Common myeloid progenitor, CD34-positive (primary cell): ENCODE results near the gene SHROOM2.

Experiments
- CTCF ChIA-PET: fragments of 350-600 bp; sonication (Branson Sonifier 250); formaldehyde crosslinking; loops from one replicate; lab custom pipeline; 2021; ENCODE audit warnings: antibody characterized with exemption; lab: Charles Lee
- POLR2A ChIA-PET: fragments of 350-600 bp; sonication (Branson Sonifier 250); formaldehyde crosslinking; loops from one replicate; lab custom pipeline; 2021; ENCODE audit warnings: antibody characterized with exemption; lab: Charles Lee
- DNase-seq, 3 donors: peaks; one replicate each; pipeline versions ENCODE4 v3.0.0 to v3.0.0-alpha.2; 2013
- H3K27ac ChIP-seq, 2 experiments: 1 replicate in 1 of 2; 2 replicates in 1 of 2; pipeline ENCODE4 v1.7.0; 2013; ENCODE audit warnings: inconsistent platforms in 2 of 2, low read length in 2 of 2, mild to moderate bottlenecking in 2 of 2, low read depth in 1 of 2, moderate library complexity in 1 of 2; ENCODE audit not compliant: severe bottlenecking in 2 of 2, insufficient read depth in 1 of 2, poor library complexity in 1 of 2
- H3K27me3 ChIP-seq, 5 experiments: replicated peaks in 2 of 5; 1 replicate in 3 of 5; 2 replicates in 2 of 5; pipeline versions ENCODE4 v1.6.1 to v1.7.0; 2013; ENCODE audit warnings: low read length in 4 of 5, mild to moderate bottlenecking in 2 of 5, moderate library complexity in 2 of 5, inconsistent platforms in 1 of 5; ENCODE audit not compliant: insufficient read depth in 5 of 5, control insufficient read depth in 4 of 5
- H3K36me3 ChIP-seq, 4 experiments: 1 replicate in 2 of 4; 2 replicates in 2 of 4; pipeline versions ENCODE4 v1.6.1 to v1.7.0; 2013; ENCODE audit warnings: low read length in 3 of 4, control low read depth in 1 of 4, mild to moderate bottlenecking in 1 of 4; ENCODE audit not compliant: control insufficient read depth in 4 of 4, insufficient read depth in 4 of 4
- H3K4me1 ChIP-seq, 4 experiments: 1 replicate in 3 of 4; 2 replicates in 1 of 4; pipeline versions ENCODE4 v1.6.1 to v1.7.1; 2013; ENCODE audit warnings: low read length in 3 of 4, mild to moderate bottlenecking in 3 of 4, control low read depth in 1 of 4, inconsistent platforms in 1 of 4, moderate library complexity in 1 of 4; ENCODE audit not compliant: control insufficient read depth in 4 of 4, insufficient read depth in 4 of 4; ENCODE audit errors: control extremely low read depth in 1 of 4
- H3K4me3 ChIP-seq, 7 experiments: 1 replicate in 4 of 7; 2 replicates in 3 of 7; pipeline versions ENCODE4 v1.5.1 to v1.7.0; 2013; ENCODE audit warnings: mild to moderate bottlenecking in 7 of 7, low read length in 6 of 7, moderate library complexity in 6 of 7, inconsistent platforms in 2 of 7, low read depth in 2 of 7, control low read depth in 1 of 7; ENCODE audit not compliant: insufficient read depth in 4 of 7, control insufficient read depth in 1 of 7; ENCODE audit errors: extremely low read depth in 1 of 7
- H3K9me3 ChIP-seq, 5 experiments: 1 replicate in 4 of 5; 2 replicates in 1 of 5; pipeline versions ENCODE4 v1.6.1 to v1.7.1; 2013; ENCODE audit warnings: low read length in 4 of 5, mild to moderate bottlenecking in 2 of 5, inconsistent platforms in 1 of 5, low read depth in 1 of 5, moderate library complexity in 1 of 5; ENCODE audit not compliant: control insufficient read depth in 4 of 5, insufficient read depth in 2 of 5; ENCODE audit errors: control extremely low read depth in 1 of 5
- WGBS: methylation state at CpG from one replicate; pipeline ENCODE4 v1.1.5; 2013; ENCODE audit not compliant: insufficient coverage; 5-methylcytosine and 5-hydroxymethylcytosine counted together

The SHROOM2 gene

GRCh38 chrX:9845578-9845952 is 59.3 kb downstream of the SHROOM2 start:
- no peak for DNase-seq
- Histone ChIP-seq H3K27ac (no peak overlapping the region), H3K9me3 (no peaks in the 10 kb centered on the region), H3K27me3 (peaks cover 0 to 8% (median 0%) of the 10 kb centered on the region in 5 experiments), H3K4me1 (no peaks in the 10 kb centered on the region), H3K4me3 (no peak overlapping the region), H3K36me3 (no peaks in the 10 kb centered on the region)
- 86% methylated on average over 3 of the region's 6 CpGs for WGBS
- CTCF ChIA-PET: no interaction called here
- POLR2A ChIA-PET: no interaction called here

GRCh38 chrX:9846631-9847030 is 60.4 kb downstream of the SHROOM2 start:
- no peak overlapping the region for H3K27ac ChIP-seq
- H3K4me1 ChIP-seq: no peaks in the 10 kb centered on the region
- no peak overlapping the region for H3K4me3 ChIP-seq
- DNase-seq: no peak
- H3K9me3 ChIP-seq: no peaks in the 10 kb centered on the region
- ChIA-PET CTCF (no interaction called here), POLR2A (no interaction called here)
- H3K27me3 ChIP-seq: peaks cover 0 to 8% (median 0%) of the 10 kb centered on the region in 5 experiments
- WGBS: 83% methylated on average over 8 of the region's 8 CpGs
- no peaks in the 10 kb centered on the region for H3K36me3 ChIP-seq

GRCh38 chrX:9847071-9847470 is 60.8 kb downstream of the SHROOM2 start:
- no peak for DNase-seq
- H3K9me3 ChIP-seq: no peaks in the 10 kb centered on the region
- no peaks in the 10 kb centered on the region for H3K36me3 ChIP-seq
- no peak overlapping the region for H3K4me3 ChIP-seq
- no peaks in the 10 kb centered on the region for H3K4me1 ChIP-seq
- ChIA-PET POLR2A (no interaction called here), CTCF (no interaction called here)
- H3K27ac ChIP-seq: no peak overlapping the region
- 85% methylated on average over 6 of the region's 8 CpGs for WGBS
- H3K27me3 ChIP-seq: peaks cover 0 to 8% (median 0%) of the 10 kb centered on the region in 5 experiments

- Histone ChIP-seq H3K4me1 (no peaks in the 10 kb centered on the region), H3K36me3 (no peaks in the 10 kb centered on the region), H3K9me3 (no peaks in the 10 kb centered on the region), H3K27me3 (peaks cover 0 to 14% (median 0%) of the 10 kb centered on the region in 5 experiments), H3K27ac (no peak overlapping the region), H3K4me3 (no peak overlapping the region)
- ChIA-PET POLR2A (no interaction called here), CTCF (no interaction called here)
- WGBS: 89% methylated on average over 16 of the region's 17 CpGs
- DNase-seq: no peak
These were observed 62.7 kb downstream of the SHROOM2 start for GRCh38 chrX:9848718-9849479.

- Histone ChIP-seq H3K36me3 (no peaks in the 10 kb centered on the region), H3K4me3 (no peak overlapping the region), H3K9me3 (no peaks in the 10 kb centered on the region), H3K27ac (no peak overlapping the region), H3K27me3 (peaks cover 0 to 22% (median 0%) of the 10 kb centered on the region in 5 experiments), H3K4me1 (no peaks in the 10 kb centered on the region)
- ChIA-PET CTCF (no interaction called here), POLR2A (no interaction called here)
- DNase-seq: no peak
- WGBS: 92% methylated on average over 3 of the region's 6 CpGs
These were observed 65.7 kb downstream of the SHROOM2 start for GRCh38 chrX:9851890-9852289.

GRCh38 chrX:9853307-9853706 is 67.1 kb downstream of the SHROOM2 start:
- peaks cover 0 to 22% (median 0%) of the 10 kb centered on the region in 5 experiments for H3K27me3 ChIP-seq
- no peak overlapping the region for H3K27ac ChIP-seq
- WGBS: 96% methylated on average over 3 of the region's 4 CpGs
- no peak overlapping the region for H3K4me3 ChIP-seq
- no peak for DNase-seq
- no peaks in the 10 kb centered on the region for H3K4me1 ChIP-seq
- no peaks in the 10 kb centered on the region for H3K36me3 ChIP-seq
- H3K9me3 ChIP-seq: no peaks in the 10 kb centered on the region
- ChIA-PET POLR2A (no interaction called here), CTCF (no interaction called here)

- no peaks in the 10 kb centered on the region for H3K9me3 ChIP-seq
- WGBS: 81% methylated on average over 12 of the region's 14 CpGs
- ChIA-PET CTCF (no interaction called here), POLR2A (no interaction called here)
- H3K27ac ChIP-seq: no peak overlapping the region
- peaks cover 0 to 17% (median 0%) of the 10 kb centered on the region in 5 experiments for H3K27me3 ChIP-seq
- no peak for DNase-seq
- no peaks in the 10 kb centered on the region for H3K4me1 ChIP-seq
- no peaks in the 10 kb centered on the region for H3K36me3 ChIP-seq
- H3K4me3 ChIP-seq: no peak overlapping the region
These were observed 69.5 kb downstream of the SHROOM2 start for GRCh38 chrX:9855561-9856283.
